Psoas muscle (tissue), 8 donors: ENCODE measurements around the gene ASPG. TPM values are rescaled to one million over a fixed set of nuclear protein-coding genes. Genes with fewer than 3 reads are reported as not detected.
"Not testable (repeated sequence)": the region's sequence is repeated elsewhere in the genome, so short reads cannot be mapped to it uniquely, and the experiment has no call there.

Experiments used
- ATAC-seq, 4 donors: fragments of 200-7000 bp; cut with Tn5 transposase; one replicate each; pipeline ENCODE4 v1.9.1; 2020; ENCODE audit warnings: moderate library complexity in 3 of 4, mild to moderate bottlenecking in 2 of 4
- DNase-seq, 2 donors: peaks; one replicate each; pipeline ENCODE4 v3.0.0-alpha.2; 2020
- H3K27ac ChIP-seq: fragments of 200-600 bp; one replicate; pipeline ENCODE4 v1.8.0; 2022
- H3K27me3 ChIP-seq, 3 donors: fragments of 200-600 bp in 1 of 3; one replicate each; pipeline versions ENCODE4 v1.6.1 to v1.8.0; 2013 to 2022; ENCODE audit warnings: low read length in 2 of 3, mild to moderate bottlenecking in 2 of 3, moderate library complexity in 1 of 3; ENCODE audit not compliant: insufficient read depth in 3 of 3
- H3K36me3 ChIP-seq, 2 donors: fragments of 200-600 bp in 1 of 2; one replicate each; pipeline versions ENCODE4 v1.6.1 to v1.8.0; 2013 to 2022; ENCODE audit warnings: low read depth in 1 of 2, mild to moderate bottlenecking in 1 of 2, moderate library complexity in 1 of 2; ENCODE audit not compliant: insufficient read depth in 1 of 2
- H3K4me1 ChIP-seq: fragments of 200-600 bp; one replicate; pipeline ENCODE4 v1.8.0; 2022
- H3K4me3 ChIP-seq: fragments of 200-600 bp; one replicate; pipeline ENCODE4 v1.8.0; 2022; ENCODE audit warnings: mild to moderate bottlenecking
- H3K9me3 ChIP-seq: fragments of 200-600 bp; one replicate; pipeline ENCODE4 v1.8.0; 2022
- WGBS, 3 donors: extraction: QIAGEN DNeasy Blood & Tissue Kit; methylation state at CpG; one replicate each; pipeline versions ENCODE4 v1.1.6 to v1.1.7; 2013; 5-methylcytosine and 5-hydroxymethylcytosine counted together
- intact Hi-C, 2 donors: fragments of 100-400 bp; cut with DNase I; formaldehyde crosslinking; loops; one replicate each; pipeline versions ENCODE4 v1.11.0 to v1.14.2; 2022
- polyA plus RNA-seq, 3 donors: library from polyadenylated mRNA; stranded (reverse); fragments of 200-250 nt; gene quantifications; one replicate each; pipeline ENCODE4 v1.2.3, GENCODE V29; 2013
- total RNA-seq, 4 donors: library from RNA; stranded (reverse); fragmentation: NEBNext Ultra II Directional in 2 of 4; extraction: Animal tissue kit (Norgen Biotek cat#: 25700) in 2 of 4; gene quantifications; one replicate each; pipeline versions ENCODE4 v1.2.1 to v1.2.4, GENCODE V29; 2021 to 2023
- TF ChIP-seq, protein P1 (sequence below): fragments of 200-600 bp; IDR thresholded peaks from one replicate; pipeline ENCODE4 v1.8.0; 2022; ENCODE audit warnings: antibody characterized with exemption
- donor health status: healthy with polysubstance abuse.
- donor health status: DM: no; HTN: no; CAD: no; lungs with moderate emphysema.
- donor health status: Bipolar disorder and iron deficiency.
- donor health status: healthy.
- donor health status: DM: yes; HTN: yes; CAD: no.
- donor health status: DM: no; HTN: no; CAD: no.
- donor health status: DM: no; HTN: no; CAD: no.
- donor health status: DM: yes; HTN: yes; CAD: no.

The ASPG gene
- total and polyA plus RNA-seq, 7 donors = 0.04 to 0.84 (median 0.33) TPM; not detected in 1

DNA sequence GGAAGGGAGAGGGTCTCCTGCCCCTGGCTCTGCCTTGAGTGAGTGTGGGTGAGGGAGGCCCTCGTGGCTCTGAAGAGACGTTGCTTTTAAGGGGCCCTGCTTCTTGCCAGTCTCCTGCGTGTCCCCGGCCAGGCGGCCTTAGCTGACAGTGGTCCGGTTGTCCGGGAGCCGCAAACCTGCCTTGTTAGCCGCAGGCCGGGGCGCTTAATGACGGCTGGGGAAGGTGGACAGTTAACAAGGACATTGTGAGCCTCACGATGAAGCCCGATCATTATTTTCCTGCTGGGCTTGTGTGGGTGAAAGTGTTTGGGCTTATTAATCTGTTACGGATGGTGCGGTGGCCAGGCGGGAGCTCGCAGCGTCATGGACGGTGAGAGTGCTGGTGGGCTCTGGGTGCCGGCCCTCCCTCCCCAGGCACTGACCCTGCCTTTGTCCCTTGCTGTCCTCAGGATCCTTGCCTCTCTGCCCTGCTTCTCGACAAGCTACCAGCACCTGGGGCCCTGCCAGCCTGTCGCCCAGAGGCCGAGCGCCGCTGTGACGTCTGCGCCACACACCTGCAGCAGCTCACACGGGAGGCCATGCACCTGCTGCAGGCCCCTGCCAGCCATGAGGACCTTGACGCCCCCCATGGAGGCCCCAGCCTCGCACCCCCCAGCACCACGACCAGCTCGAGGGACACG lies 66.2 kb downstream of the ASPG start:
- H3K4me1 ChIP-seq = no peaks in the 10 kb centered on the region
- TF ChIP-seq, protein P1, sequence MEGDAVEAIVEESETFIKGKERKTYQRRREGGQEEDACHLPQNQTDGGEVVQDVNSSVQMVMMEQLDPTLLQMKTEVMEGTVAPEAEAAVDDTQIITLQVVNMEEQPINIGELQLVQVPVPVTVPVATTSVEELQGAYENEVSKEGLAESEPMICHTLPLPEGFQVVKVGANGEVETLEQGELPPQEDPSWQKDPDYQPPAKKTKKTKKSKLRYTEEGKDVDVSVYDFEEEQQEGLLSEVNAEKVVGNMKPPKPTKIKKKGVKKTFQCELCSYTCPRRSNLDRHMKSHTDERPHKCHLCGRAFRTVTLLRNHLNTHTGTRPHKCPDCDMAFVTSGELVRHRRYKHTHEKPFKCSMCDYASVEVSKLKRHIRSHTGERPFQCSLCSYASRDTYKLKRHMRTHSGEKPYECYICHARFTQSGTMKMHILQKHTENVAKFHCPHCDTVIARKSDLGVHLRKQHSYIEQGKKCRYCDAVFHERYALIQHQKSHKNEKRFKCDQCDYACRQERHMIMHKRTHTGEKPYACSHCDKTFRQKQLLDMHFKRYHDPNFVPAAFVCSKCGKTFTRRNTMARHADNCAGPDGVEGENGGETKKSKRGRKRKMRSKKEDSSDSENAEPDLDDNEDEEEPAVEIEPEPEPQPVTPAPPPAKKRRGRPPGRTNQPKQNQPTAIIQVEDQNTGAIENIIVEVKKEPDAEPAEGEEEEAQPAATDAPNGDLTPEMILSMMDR = no peak
- WGBS, 3 donors = 78 to 83% (median 82%) methylated on average over 28 to 34 of the region's 34 CpGs
- intact Hi-C loops = no loop called here
- no peaks in the 10 kb centered on the region for H3K36me3 ChIP-seq
- no peak overlapping the region for H3K27ac ChIP-seq
- DNase-seq = no peak
- ATAC-seq = no peak
- no peak overlapping the region for H3K4me3 ChIP-seq
- H3K27me3 ChIP-seq = peaks cover 0 to 12% (median 0%) of the 10 kb centered on the region in 3 donors
- H3K9me3 ChIP-seq = no peaks in the 10 kb centered on the region

DNA sequence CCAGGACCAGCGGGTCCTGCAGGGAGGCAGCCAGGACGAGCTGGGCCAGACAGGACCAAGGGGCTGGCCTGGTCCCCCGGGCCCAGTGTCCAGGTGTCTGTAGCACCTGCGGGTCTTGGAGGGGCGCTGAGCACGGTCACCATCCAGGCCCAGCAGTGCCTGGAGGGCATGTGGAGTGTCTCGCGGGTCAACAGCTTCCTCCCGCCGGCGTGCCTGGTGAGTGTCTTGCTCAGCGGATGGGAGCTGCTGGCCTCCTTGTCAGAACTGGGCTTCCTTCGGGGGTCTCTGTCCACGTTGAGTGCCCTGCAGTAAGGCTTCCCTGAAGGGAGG lies 66.7 kb downstream of the ASPG start:
- WGBS, 3 donors = 91 to 94% (median 93%) methylated on average over 14 of the region's 14 CpGs
- H3K4me3 ChIP-seq = no peak overlapping the region
- H3K27ac ChIP-seq = no peak overlapping the region
- ATAC-seq (no peak), DNase-seq (no peak)
- TF ChIP-seq, protein P1 = no peak
- no peaks in the 10 kb centered on the region for H3K9me3 ChIP-seq
- no peaks in the 10 kb centered on the region for H3K36me3 ChIP-seq
- H3K4me1 ChIP-seq = no peaks in the 10 kb centered on the region
- peaks cover 0 to 9% (median 0%) of the 10 kb centered on the region in 3 donors for H3K27me3 ChIP-seq
- intact Hi-C loops = no loop called here

DNA sequence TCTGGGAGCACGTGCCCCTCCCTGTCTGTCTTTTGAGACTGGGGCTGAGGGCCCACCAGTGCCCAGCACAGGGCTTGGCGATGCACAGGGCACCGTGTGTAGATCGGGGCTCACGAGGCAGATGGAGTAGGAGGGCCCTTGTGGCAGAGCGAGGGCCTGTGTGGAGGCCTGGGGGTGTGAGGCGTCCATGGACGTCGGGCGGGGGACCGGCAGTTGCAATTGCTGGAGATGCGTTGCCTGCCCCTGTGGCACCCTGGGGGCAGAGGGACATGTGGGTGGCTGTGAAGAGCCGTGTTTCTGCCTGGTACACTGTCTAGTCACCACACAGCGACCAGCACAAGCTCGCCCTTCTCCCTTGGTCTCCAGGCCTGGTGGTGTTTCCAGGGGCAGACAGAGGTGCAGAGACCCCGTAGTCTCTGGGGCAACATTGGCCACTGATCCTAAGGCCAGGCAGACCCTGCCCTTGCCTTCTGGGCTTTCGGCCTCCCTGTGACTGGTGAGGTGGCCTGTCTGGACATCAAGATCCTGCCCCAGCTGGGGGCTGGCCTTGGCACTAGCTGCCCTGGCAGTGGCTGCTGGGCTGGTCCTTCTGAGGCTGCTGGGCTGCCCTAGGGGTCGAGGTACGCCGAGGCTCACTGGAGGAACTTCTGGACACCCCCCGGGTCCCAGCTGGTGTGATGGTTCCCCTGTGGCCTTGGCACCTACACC lies 67.3 kb downstream of the ASPG start:
- no peak for DNase-seq
- intact Hi-C loops = no loop called here
- TF ChIP-seq, protein P1 = no peak
- no peaks in the 10 kb centered on the region for H3K36me3 ChIP-seq
- no peak overlapping the region for H3K4me3 ChIP-seq
- no peaks in the 10 kb centered on the region for H3K9me3 ChIP-seq
- no peaks in the 10 kb centered on the region for H3K4me1 ChIP-seq
- ATAC-seq = no peak
- WGBS, 3 donors = 87 to 94% (median 89%) methylated on average over 21 of the region's 21 CpGs
- H3K27ac ChIP-seq = no peak overlapping the region
- peaks cover 0 to 14% (median 0%) of the 10 kb centered on the region in 3 donors for H3K27me3 ChIP-seq

- not testable (repeated sequence) for H3K4me1 ChIP-seq
Measured at GRCh38 chr14:104153394-104153755, 67.9 kb downstream of the ASPG start.

DNA sequence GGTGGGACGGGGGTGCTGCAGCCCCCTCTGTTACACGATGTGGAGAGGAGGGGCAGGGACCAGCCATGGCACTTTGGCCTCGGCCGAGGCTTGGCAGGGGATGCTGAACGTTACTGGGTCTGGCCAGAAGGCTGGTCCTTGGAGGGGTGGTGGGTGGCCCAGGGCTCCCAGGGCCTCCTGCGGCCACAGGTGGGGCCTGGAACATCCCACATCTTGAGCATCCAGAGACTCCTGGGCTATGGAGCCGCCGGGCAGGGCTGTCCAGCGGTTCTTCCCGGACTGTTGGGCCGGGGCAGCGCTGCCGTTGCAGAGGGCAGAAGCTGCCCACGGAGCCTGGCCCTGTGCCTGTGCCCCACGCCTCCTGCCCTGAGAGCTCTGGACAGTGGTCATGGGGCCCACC lies 68.7 kb downstream of the ASPG start:
- H3K4me3 ChIP-seq = no peak overlapping the region
- no peaks in the 10 kb centered on the region for H3K9me3 ChIP-seq
- 67 to 74% (median 73%) methylated on average over 11 to 15 of the region's 15 CpGs for WGBS, 3 donors
- TF ChIP-seq, protein P1 = no peak
- H3K27me3 ChIP-seq = peaks cover 0 to 19% (median 0%) of the 10 kb centered on the region in 3 donors
- H3K4me1 ChIP-seq = no peaks in the 10 kb centered on the region
- DNase-seq (no peak), ATAC-seq (no peak)
- no peaks in the 10 kb centered on the region for H3K36me3 ChIP-seq
- intact Hi-C loops = no loop called here
- H3K27ac ChIP-seq = no peak overlapping the region

More at GRCh38 chr14:104153394-104153755, 67.9 kb downstream of the ASPG start:
- intact Hi-C loops, H3K4me3 ChIP-seq, H3K27ac ChIP-seq, ATAC-seq, H3K9me3 ChIP-seq, H3K36me3 ChIP-seq, DNase-seq: not testable (repeated sequence)
- WGBS, 3 donors = 58 to 67% (median 61%) methylated on average over 7 of the region's 7 CpGs
- peaks cover 0 to 16% (median 0%) of the 10 kb centered on the region in 3 donors for H3K27me3 ChIP-seq
